Activated CD4-positive, alpha-beta T cell treated with anti-CD3 and anti-CD28 coated beads, Interleukin-2, amount 10 ng/mL, durations not matched to agents 7 days and 5 days (primary cell): Measurements from ENCODE around the gene A3GALT2. TPM values are rescaled to one million over a fixed set of nuclear protein-coding genes. Genes with fewer than 3 reads are reported as not detected.

Source experiments
- CTCF ChIA-PET: fragments of 350-600 bp; sonication (Branson Sonifier 250); formaldehyde crosslinking; loops from one replicate; lab custom pipeline; 2021; ENCODE audit warnings: antibody characterized with exemption; lab: Charles Lee
- POLR2A ChIA-PET: fragments of 350-600 bp; sonication (Branson Sonifier 250); formaldehyde crosslinking; loops from one replicate; lab custom pipeline; 2021; ENCODE audit warnings: antibody characterized with exemption; lab: Charles Lee
- DNase-seq: peaks from one replicate; pipeline ENCODE4 v3.0.0-alpha.2; 2020
- H3K27ac Mint-ChIP-seq: one replicate; pipeline ENCODE4 v1.8.0; 2021; ENCODE audit warnings: mild to moderate bottlenecking, moderate library complexity, mixed read lengths
- H3K27me3 Mint-ChIP-seq: one replicate; pipeline ENCODE4 v1.8.0; 2021; ENCODE audit warnings: mixed read lengths
- H3K36me3 Mint-ChIP-seq: one replicate; pipeline ENCODE4 v1.8.0; 2021; ENCODE audit warnings: low read depth, mixed read lengths
- H3K4me1 Mint-ChIP-seq: one replicate; pipeline ENCODE4 v1.8.0; 2021; ENCODE audit warnings: mixed read lengths
- H3K4me3 Mint-ChIP-seq: one replicate; pipeline ENCODE4 v1.8.0; 2021; ENCODE audit warnings: mild to moderate bottlenecking, moderate library complexity, mixed read lengths
- H3K9me3 Mint-ChIP-seq: one replicate; pipeline ENCODE4 v1.8.0; 2021; ENCODE audit warnings: mixed read lengths
- total RNA-seq, 2 experiments: library from RNA; stranded (reverse); gene quantifications; one replicate each; pipeline ENCODE4 v1.2.3, GENCODE V29; 2021

The A3GALT2 gene
- total RNA-seq, 2 experiments from 2014 or later, result not detected

DNA sequence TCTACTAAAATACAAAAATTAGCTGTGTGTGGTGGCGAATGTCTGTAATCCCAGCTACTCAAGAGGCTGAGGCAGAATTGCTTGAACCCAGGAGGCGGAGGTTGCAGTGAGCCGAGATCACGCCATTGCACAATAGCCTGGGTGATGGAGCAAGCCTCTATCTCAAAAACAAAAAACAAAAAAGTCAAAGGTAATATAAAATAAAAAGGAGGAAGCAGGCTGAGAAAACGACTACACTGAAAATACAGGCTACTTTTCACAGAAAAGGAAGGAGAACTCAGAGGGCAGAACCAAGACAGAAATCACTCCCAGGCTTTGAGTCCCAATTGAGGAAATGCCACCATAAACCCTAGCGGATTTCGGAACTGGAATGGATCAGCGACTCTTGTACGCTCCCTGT is 5.9 kb upstream of the A3GALT2 start:
- Mint-ChIP-seq H3K36me3 (peaks cover 42% of the 10 kb centered on the region), H3K9me3 (no peaks in the 10 kb centered on the region)

DNA sequence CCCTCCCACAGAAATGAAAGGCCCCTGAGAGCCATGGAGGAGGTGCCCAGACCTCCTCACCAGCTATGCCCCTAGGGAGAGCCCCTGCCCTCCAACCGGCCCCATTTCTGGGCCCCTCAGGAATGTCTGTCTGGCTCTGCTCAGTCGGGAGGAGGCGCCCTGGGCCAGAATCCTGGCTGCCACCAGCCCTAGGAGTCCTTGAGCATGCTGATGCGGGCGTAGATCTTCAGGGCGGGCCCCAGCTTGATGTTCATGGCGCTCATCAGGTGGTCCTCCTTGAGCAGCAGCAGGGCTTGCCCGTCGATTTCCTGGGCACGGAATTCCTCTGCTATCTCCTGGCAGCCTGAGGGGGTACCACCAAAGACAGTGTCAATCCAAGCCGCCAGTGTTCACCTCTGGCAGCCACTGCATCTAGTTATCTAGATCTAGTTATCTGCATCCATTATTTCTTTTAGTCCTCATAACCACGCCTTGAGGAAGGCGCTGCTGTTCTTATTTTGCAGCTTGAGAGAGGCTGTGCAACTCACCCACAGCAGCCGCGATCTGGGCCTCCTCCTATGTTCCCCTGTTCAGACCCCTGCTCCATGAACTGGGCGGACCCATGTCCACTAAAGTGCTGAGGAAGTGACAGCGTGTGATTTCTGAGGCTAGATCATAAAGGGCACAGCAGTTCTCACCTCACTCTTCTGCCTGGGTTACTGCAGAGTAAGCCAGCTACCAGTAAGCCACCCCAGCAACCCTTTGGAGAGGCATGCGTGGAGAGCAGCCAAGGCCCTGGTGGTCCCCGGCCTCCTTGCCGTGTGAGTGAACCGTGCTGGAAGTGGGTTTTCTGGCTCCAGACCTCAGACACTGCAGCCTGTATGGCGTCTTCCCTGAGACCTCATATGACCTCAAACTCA is 4.0 kb upstream of the A3GALT2 start:
- peaks cover 38% of the 10 kb centered on the region for H3K36me3 Mint-ChIP-seq
- no peaks in the 10 kb centered on the region for H3K27me3 Mint-ChIP-seq
- CTCF ChIA-PET, result interaction anchor here (0.5 to 1.9 kb wide), 3 partner anchors 17 to 472 kb away, joined by 3 to 4 read pairs (median 3); no protein-coding TSS in a partner anchor
- DNase-seq, result no peak
- H3K4me1 Mint-ChIP-seq, result no peaks in the 10 kb centered on the region
- no peak overlapping the region for H3K4me3 Mint-ChIP-seq
- no peaks in the 10 kb centered on the region for H3K9me3 Mint-ChIP-seq
- POLR2A ChIA-PET, result no interaction called here
- H3K27ac Mint-ChIP-seq, result no peak overlapping the region

More for the DNA sequence above, 5.9 kb upstream of the A3GALT2 start:
- DNase-seq, result no peak
- Mint-ChIP-seq H3K27me3 (no peaks in the 10 kb centered on the region), H3K27ac (no peak overlapping the region), H3K4me1 (no peaks in the 10 kb centered on the region), H3K4me3 (no peak overlapping the region)
- ChIA-PET POLR2A (no interaction called here), CTCF (no interaction called here)

DNA sequence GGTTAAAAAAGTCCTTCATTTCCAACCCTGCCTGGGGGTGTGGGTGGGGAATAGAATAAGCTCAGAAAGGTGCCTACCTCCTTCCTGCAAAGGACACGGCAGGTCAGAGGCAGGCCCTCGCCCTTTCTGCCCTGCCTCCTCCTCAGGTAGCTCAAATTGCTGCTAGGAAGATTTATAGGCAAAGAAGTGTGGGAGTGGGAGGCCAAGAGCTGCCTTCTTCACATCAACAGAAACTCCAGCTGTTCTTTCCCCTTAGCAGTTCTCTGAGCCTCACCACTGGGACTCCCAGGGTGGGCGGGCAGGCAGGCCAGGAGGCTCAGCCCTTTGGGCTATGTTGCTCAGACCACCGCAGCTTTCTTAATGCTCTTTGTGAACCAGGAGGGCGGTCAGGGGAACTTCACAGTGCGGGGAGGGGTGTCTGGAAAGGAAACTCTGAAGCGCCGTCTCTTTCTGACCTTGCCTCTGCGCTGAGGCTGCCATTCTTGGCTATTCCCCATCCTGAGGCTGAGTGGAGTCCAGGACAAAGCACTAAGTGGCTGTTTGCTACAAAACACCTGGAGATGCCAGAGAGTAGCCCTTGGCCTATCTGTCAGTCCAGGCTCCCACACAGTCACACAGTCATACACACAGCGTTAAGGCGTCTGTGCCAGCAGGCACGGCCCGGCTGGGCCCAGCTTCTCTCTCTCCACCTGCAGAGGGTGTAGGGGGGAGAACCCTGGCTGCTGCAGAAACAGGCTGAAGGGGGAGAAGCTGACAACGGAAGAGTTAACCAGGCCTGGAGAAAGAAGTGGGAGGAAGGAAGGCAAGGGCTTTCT is 3.0 kb upstream of the A3GALT2 start:
- Mint-ChIP-seq H3K4me1 (no peaks in the 10 kb centered on the region), H3K27me3 (no peaks in the 10 kb centered on the region), H3K27ac (no peak overlapping the region), H3K9me3 (no peaks in the 10 kb centered on the region), H3K36me3 (peaks cover 27% of the 10 kb centered on the region), H3K4me3 (no peak overlapping the region)
- CTCF ChIA-PET, result no interaction called here
- POLR2A ChIA-PET, result no interaction called here
- no peak for DNase-seq

DNA sequence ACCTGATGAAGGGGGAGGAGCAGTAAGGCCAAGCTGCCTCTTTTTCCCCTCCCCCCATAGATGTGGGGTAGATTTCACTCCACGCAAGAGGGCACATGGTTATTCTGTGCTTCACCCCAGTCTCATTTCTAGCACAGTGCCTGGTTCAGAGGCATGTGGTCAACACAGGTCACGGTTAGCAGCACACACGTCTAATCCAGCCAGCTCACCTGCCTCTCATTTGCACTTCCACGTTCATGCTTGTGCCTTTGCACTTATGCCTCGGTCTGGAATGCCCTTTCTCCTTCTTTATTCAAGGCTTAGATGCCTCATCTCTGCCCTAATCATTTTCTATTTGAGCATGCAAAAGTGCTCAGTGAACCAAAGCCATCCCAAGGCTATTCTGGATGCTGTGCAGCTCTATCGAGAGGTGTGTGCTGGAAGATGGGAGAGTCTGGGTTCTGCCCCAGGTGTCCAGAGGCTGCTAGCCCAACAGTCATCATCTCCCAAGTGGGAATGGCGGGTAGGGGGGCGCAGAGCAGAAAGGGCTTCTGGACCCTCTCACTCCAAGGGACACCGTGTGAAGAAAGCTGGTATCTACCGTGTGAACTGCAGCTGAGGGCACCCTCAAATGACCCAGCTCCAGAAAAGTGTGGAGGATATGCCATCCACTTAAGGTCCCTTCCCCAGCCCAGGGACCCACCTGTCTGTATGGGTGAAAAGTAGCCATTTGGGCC is 2.1 kb upstream of the A3GALT2 start:
- no peaks in the 10 kb centered on the region for H3K9me3 Mint-ChIP-seq
- H3K4me1 Mint-ChIP-seq, result no peaks in the 10 kb centered on the region
- POLR2A ChIA-PET, result interaction anchor here (0.6 kb wide), 1 partner anchor 329 kb away, joined by 3 read pairs; no protein-coding TSS in a partner anchor
- peaks cover 6% of the 10 kb centered on the region for H3K27me3 Mint-ChIP-seq
- CTCF ChIA-PET, result interaction anchor here (1.0 kb wide), 1 partner anchor 10 kb away, joined by 3 read pairs; no protein-coding TSS in a partner anchor
- no peak overlapping the region for H3K4me3 Mint-ChIP-seq
- peaks cover 21% of the 10 kb centered on the region for H3K36me3 Mint-ChIP-seq
- DNase-seq, result no peak
- H3K27ac Mint-ChIP-seq, result no peak overlapping the region

DNA sequence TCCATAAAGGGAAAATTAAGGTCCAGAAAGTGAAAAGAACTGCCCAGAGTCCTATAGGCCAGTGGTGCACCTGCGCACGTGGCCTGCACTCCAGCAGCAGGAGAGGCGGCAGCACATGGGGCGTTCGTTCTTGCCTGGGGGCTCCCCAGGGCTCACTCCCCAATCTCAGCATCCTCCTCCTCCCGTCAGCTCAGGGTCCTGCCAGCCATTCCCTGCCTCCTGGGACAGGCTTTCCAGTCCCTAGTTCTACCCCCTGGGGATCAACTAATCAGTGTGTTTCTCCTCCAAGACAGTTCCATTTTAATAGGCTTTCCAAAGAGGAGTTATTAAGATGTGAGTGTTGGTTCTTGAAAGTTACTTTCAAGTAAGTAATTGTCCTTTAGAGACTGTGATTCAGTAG is 1.2 kb upstream of the A3GALT2 start:
- H3K27me3 Mint-ChIP-seq, result peaks cover 10% of the 10 kb centered on the region
- POLR2A ChIA-PET, result no interaction called here
- peaks cover 20% of the 10 kb centered on the region for H3K36me3 Mint-ChIP-seq
- H3K27ac Mint-ChIP-seq, result no peak overlapping the region
- H3K9me3 Mint-ChIP-seq, result no peaks in the 10 kb centered on the region
- no peak for DNase-seq
- H3K4me3 Mint-ChIP-seq, result no peak overlapping the region
- CTCF ChIA-PET, result interaction anchor here (1.0 to 2.7 kb wide), 2 partner anchors 9 to 27 kb away, joined by 3 to 9 read pairs; no protein-coding TSS in a partner anchor
- no peaks in the 10 kb centered on the region for H3K4me1 Mint-ChIP-seq

DNA sequence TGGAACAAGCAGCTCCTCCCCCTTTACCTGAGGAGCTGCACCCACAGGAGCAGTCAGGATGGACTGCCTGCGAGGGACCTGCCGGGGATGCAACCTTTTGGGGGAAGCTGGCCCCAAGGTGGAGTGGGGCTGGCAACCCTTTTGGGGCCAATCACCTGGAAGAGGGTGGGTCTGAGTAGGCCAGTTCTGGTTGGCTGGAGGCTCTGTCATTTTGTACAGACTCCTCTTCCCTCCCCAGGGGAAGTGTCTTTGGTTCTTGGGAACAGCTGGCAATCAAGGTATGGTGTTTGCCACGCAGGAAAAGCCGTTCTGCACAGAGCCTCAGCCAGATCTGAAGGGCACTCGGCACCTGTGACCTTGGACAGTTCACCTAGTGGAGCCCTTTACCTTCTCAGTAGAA is 280 bp upstream of the A3GALT2 start:
- peaks cover 16% of the 10 kb centered on the region for H3K36me3 Mint-ChIP-seq

DNA sequence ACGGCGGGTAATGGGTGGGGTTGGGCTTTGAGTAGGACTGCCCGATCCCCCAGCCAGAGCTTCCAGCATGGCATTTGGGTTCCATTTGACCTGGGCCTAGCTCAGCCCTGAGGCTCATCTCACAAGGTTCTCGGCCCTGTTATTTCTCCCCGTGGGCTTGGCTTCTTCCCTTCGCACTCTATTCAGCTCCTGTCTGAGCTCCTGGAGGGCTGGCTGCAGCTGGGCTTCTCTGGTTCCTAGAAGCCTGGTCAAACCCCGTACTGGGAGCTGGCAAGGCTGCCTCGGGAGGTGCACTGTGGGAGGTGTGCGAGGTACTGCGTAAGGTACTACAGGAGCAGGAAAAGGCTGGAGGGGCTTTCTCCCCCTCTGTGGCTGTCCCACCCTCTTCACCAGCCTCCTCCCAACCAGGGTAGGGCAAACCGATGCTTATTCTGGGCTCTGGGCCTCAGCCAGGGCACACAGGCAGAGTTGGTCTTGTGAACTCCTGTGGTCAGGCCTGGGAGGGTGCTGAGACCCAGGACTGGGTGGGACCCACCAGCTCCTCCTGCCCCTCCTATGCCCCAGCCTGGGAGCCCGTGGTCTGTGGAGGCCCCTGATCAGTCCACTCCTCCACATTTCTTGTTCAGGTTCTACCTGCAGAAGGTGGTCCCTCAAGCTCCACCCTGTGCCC is 814 bp downstream of the A3GALT2 start:
- Mint-ChIP-seq H3K36me3 (peaks cover 8% of the 10 kb centered on the region), H3K9me3 (no peaks in the 10 kb centered on the region), H3K4me3 (no peak overlapping the region), H3K27me3 (peaks cover 13% of the 10 kb centered on the region), H3K4me1 (no peaks in the 10 kb centered on the region), H3K27ac (no peak overlapping the region)
- CTCF ChIA-PET, result interaction anchor here (1.1 to 2.7 kb wide), 2 partner anchors 25 to 136 kb away, joined by 3 to 9 read pairs; no protein-coding TSS in a partner anchor
- POLR2A ChIA-PET, result no interaction called here
- DNase-seq, result no peak

More for the DNA sequence above, 280 bp upstream of the A3GALT2 start:
- Mint-ChIP-seq H3K4me3 (no peak overlapping the region), H3K9me3 (no peaks in the 10 kb centered on the region), H3K27me3 (peaks cover 13% of the 10 kb centered on the region), H3K4me1 (no peaks in the 10 kb centered on the region), H3K27ac (no peak overlapping the region)
- ChIA-PET POLR2A (no interaction called here), CTCF (interaction anchor here (0.6 to 2.7 kb wide), 2 partner anchors 26 to 1775 kb away, joined by 4 to 9 read pairs; no protein-coding TSS in a partner anchor)
- DNase-seq, result no peak

DNA sequence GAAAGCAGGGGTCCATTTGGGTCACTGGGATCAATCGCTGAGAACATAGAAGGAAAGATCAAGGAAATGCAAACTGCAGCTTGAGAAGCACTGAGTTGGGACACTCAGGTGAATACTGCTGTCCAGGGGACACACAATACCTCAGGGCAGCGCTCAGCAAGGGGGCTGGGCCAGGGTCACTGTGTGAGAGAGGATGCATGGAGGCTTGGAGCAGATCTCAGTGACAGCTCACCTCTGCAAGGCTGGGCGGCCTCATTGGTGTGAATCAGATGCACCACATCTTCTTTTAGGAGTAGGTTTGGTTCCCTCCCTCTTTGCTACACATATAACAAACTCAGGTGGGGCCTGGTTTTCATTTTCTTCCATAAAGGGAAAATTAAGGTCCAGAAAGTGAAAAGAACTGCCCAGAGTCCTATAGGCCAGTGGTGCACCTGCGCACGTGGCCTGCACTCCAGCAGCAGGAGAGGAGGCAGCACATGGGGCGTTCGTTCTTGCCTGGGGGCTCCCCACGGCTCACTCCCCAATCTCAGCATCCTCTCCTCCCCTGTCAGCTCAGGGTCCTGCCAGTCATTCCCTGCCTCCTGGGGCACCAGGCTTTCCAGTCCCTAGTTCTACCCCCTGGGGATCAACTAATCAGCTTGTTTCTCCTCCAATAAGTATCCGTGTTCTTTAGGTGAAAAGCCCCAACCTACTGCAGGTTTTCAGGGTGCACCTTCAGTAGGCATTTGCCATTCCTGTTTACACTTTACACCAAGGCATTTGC is 1.5 kb downstream of the A3GALT2 start:
- no peak for DNase-seq
- ChIA-PET POLR2A (no interaction called here), CTCF (interaction anchor here (1.0 to 2.7 kb wide), 3 partner anchors 16 to 136 kb away, joined by 3 to 9 read pairs (median 3); no protein-coding TSS in a partner anchor)
- peaks cover 13% of the 10 kb centered on the region for H3K27me3 Mint-ChIP-seq
- no peaks in the 10 kb centered on the region for H3K9me3 Mint-ChIP-seq
- no peaks in the 10 kb centered on the region for H3K4me1 Mint-ChIP-seq
- H3K27ac Mint-ChIP-seq, result no peak overlapping the region
- no peak overlapping the region for H3K4me3 Mint-ChIP-seq
- H3K36me3 Mint-ChIP-seq, result peaks cover 7% of the 10 kb centered on the region

DNA sequence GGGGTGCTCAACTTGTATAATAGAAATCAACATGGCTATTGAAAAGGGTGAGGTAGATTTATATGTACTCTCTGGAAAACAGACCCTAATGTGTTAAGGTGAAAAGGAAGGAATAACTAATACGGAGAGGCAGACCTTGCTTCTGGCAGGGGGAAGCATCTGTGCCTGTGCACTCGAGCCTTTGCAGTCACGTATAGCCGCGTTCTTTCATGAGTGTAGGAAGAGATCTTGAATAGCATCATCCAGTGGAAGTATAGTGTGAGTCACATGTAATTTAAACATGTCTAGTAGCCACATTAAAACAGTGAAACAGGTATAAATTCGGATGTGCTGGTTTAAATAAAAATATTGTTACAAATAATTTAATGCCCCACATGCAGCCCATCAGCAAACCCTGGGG is 3.0 kb downstream of the A3GALT2 start:
- H3K27me3 Mint-ChIP-seq, result peaks cover 13% of the 10 kb centered on the region

DNA sequence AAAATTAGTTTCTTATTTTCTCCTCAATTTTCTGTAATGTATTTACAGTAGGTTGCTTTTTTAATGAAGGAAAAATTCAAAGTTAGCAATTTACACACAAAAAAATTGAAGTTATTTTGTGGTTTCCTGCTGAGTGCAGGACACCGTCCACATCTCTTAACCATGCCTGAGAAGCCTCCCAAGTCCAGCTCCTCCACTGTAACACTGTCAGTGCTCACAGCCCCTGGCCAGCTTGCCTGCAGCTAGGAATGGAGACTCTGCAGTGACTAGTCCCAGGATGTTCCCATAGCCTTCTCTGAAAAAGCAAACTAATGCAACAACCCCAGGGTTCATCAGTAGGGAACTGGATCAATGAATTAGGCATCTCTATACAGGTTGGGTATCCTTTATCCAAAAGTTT is 3.5 kb downstream of the A3GALT2 start:
- Mint-ChIP-seq H3K4me1 (no peaks in the 10 kb centered on the region), H3K9me3 (no peaks in the 10 kb centered on the region), H3K36me3 (no peaks in the 10 kb centered on the region), H3K4me3 (no peak overlapping the region), H3K27me3 (peaks cover 13% of the 10 kb centered on the region), H3K27ac (no peak overlapping the region)
- DNase-seq, result no peak
- ChIA-PET CTCF (no interaction called here), POLR2A (no interaction called here)

More for the DNA sequence above, 3.0 kb downstream of the A3GALT2 start:
- ChIA-PET POLR2A (no interaction called here), CTCF (interaction anchor here (1.0 kb wide), 1 partner anchor 15 kb away, joined by 3 read pairs; no protein-coding TSS in a partner anchor)
- no peaks in the 10 kb centered on the region for H3K9me3 Mint-ChIP-seq
- H3K36me3 Mint-ChIP-seq, result no peaks in the 10 kb centered on the region
- DNase-seq, result no peak
- H3K27ac Mint-ChIP-seq, result no peak overlapping the region
- H3K4me3 Mint-ChIP-seq, result no peak overlapping the region
- no peaks in the 10 kb centered on the region for H3K4me1 Mint-ChIP-seq

DNA sequence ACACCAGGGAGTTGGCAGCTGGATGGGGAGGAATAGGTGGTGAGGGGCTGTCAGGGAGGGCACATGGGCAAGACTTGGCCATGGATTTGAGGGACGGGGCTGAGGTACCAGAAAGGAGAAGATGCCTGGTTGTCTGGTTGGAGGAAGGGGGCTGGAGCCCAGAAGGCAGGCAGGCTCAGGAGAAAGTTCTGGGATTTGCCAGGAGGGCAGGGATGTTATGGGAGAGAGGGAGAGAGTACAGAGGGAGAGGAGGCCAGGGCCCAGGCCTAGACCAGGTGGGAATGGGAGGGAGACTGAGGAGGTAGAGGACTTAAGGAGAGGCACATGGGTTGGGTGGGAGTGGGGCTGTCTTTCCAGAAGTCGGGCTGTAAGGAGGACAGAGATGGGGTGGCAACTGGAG is 4.3 kb downstream of the A3GALT2 start:
- ChIA-PET POLR2A (no interaction called here), CTCF (interaction anchor here (1.5 kb wide), 1 partner anchor 22 kb away, joined by 3 read pairs; no protein-coding TSS in a partner anchor)
- Mint-ChIP-seq H3K4me3 (no peak overlapping the region), H3K9me3 (no peaks in the 10 kb centered on the region), H3K27ac (no peak overlapping the region), H3K27me3 (peaks cover 13% of the 10 kb centered on the region), H3K4me1 (no peaks in the 10 kb centered on the region), H3K36me3 (no peaks in the 10 kb centered on the region)
- no peak for DNase-seq
